ENCODE data around the gene MRGPRD.

- no peak for TF ChIP-seq CTCF (conservative IDR thresholded peaks at IDR 0.05 in 1 of 2, IDR thresholded peaks at IDR 0.05 in 1 of 2; ENCODE audit: extremely low read depth in 1 of 2, insufficient read depth in 1 of 2, low read depth in 1 of 2, low read length in 2 of 2)
- TF ChIP-seq EZH2 (IDR thresholded peaks at IDR 0.05; ENCODE audit: borderline replicate concordance, low read length) = no peak
These were observed 25.8 kb downstream of the MRGPRD start for GRCh38 chr11:68954836-68955606.

Measured in mammary epithelial cell (primary cell).